Prostate gland (tissue), 2 donors: ENCODE data around the gene ARMC3. TPM values are rescaled to one million over a fixed set of nuclear protein-coding genes. Genes with fewer than 3 reads are reported as not detected.
"Not testable (repeated sequence)": the region's sequence is repeated elsewhere in the genome, so short reads cannot be mapped to it uniquely, and the experiment has no call there.

Experiments used
- DNase-seq: peaks from one replicate; pipeline ENCODE4 v3.0.0-alpha.2; 2019; ENCODE audit warnings: low spot score
- H3K27ac ChIP-seq, 2 donors: fragments of 200-600 bp; sonication (generic); 2 replicates each; pipeline ENCODE4 v1.5.1; 2017 to 2019
- H3K27me3 ChIP-seq: fragments of 200-600 bp; sonication (generic); replicated peaks from 2 replicates; pipeline ENCODE4 v1.5.1; 2019; ENCODE audit not compliant: insufficient read depth
- H3K36me3 ChIP-seq, 2 donors: fragments of 200-600 bp; sonication (generic); 1 replicate in 1 of 2; 2 replicates in 1 of 2; pipeline versions ENCODE4 v1.5.1 to v1.8.1; 2017 to 2019
- H3K4me1 ChIP-seq: fragments of 200-600 bp; sonication (generic); replicated peaks from 2 replicates; pipeline ENCODE4 v1.5.1; 2019
- H3K4me3 ChIP-seq, 2 donors: fragments of 200-600 bp; sonication (generic); 2 replicates each; pipeline ENCODE4 v1.5.1; 2017 to 2019
- H3K9me3 ChIP-seq: fragments of 200-600 bp; sonication (generic); 2 replicates; pipeline ENCODE4 v1.5.1; 2017
- CTCF ChIP-seq, 4 experiments: fragments of 200-600 bp in 2 of 4; fragments of 450-650 bp in 2 of 4; sonication (generic) in 2 of 4; IDR thresholded peaks; 1 replicate in 3 of 4; 2 replicates in 1 of 4; pipeline ENCODE4 v1.5.1; 2016 to 2019; ENCODE audit warnings: antibody characterized with exemption in 4 of 4, mild to moderate bottlenecking in 2 of 4, moderate library complexity in 2 of 4
- POLR2A ChIP-seq: fragments of 450-650 bp; IDR thresholded peaks from one replicate; pipeline ENCODE4 v1.6.1; 2016; ENCODE audit warnings: antibody characterized with exemption, mild to moderate bottlenecking
- POLR2AphosphoS5 ChIP-seq: sonication (generic); formaldehyde crosslinking; IDR thresholded peaks from one replicate; pipeline ENCODE4 v1.6.1; 2017; ENCODE audit warnings: antibody characterized with exemption
- WGBS: methylation state at CpG from one replicate; pipeline ENCODE4 v1.1.5; 2018; 5-methylcytosine and 5-hydroxymethylcytosine counted together
- intact Hi-C: fragments of 100-400 bp; cut with DNase I; formaldehyde crosslinking; loops from one replicate; pipeline ENCODE4 v1.14.2; 2022
- total RNA-seq, 2 donors: library from RNA; depleted of rRNA; stranded (reverse); fragments of >200 nt; gene quantifications; one replicate each; pipeline ENCODE4 v1.1.0, GENCODE V29; 2016

Gene ARMC3
- total RNA-seq, 2 donors from 2014 or later: 5.0 TPM; not detected in 1

GRCh38 chr10:22903694-22904093 lies 24.2 kb upstream of the ARMC3 start:
- TF ChIP-seq POLR2A (no peak), POLR2AphosphoS5 (no peak), CTCF (IDR thresholded peaks at IDR 0.05) (no peak)
- no peaks in the 10 kb centered on the region for H3K27me3 ChIP-seq
- H3K36me3 ChIP-seq: peaks cover 0 to 3% of the 10 kb centered on the region in 2 donors
- DNase-seq: no peak
- no peaks in the 10 kb centered on the region for H3K9me3 ChIP-seq
- WGBS: 85% methylated on average over 1 of the region's 1 CpG
- H3K4me3 ChIP-seq: no peak overlapping the region
- intact Hi-C loops: no loop called here
- H3K27ac ChIP-seq: no peak overlapping the region
- no peaks in the 10 kb centered on the region for H3K4me1 ChIP-seq

GRCh38 chr10:22906767-22907166 lies 21.1 kb upstream of the ARMC3 start:
- Histone ChIP-seq H3K36me3 (peaks cover 0 to 3% of the 10 kb centered on the region in 2 donors), H3K4me3 (no peak overlapping the region), H3K27me3 (no peaks in the 10 kb centered on the region), H3K27ac (no peak overlapping the region), H3K9me3 (no peaks in the 10 kb centered on the region), H3K4me1 (no peaks in the 10 kb centered on the region)
- DNase-seq: no peak
- TF ChIP-seq POLR2A: no peak
- no peak for TF ChIP-seq CTCF (IDR thresholded peaks at IDR 0.05)
- no peak for TF ChIP-seq POLR2AphosphoS5
- intact Hi-C loops: no loop called here
- WGBS: 95% methylated on average over 2 of the region's 2 CpGs

- no peak for DNase-seq
- Histone ChIP-seq H3K27me3 (no peaks in the 10 kb centered on the region), H3K4me3 (no peak overlapping the region), H3K27ac (no peak overlapping the region), H3K9me3 (no peaks in the 10 kb centered on the region), H3K4me1 (no peaks in the 10 kb centered on the region), H3K36me3 (peaks cover 0 to 3% of the 10 kb centered on the region in 2 donors)
- no peak for TF ChIP-seq CTCF (IDR thresholded peaks at IDR 0.05)
- TF ChIP-seq POLR2A: no peak
- no peak for TF ChIP-seq POLR2AphosphoS5
- intact Hi-C loops: no loop called here
- WGBS: 94% methylated on average over 1 of the region's 1 CpG
Observed at GRCh38 chr10:22908837-22909236, 19.0 kb upstream of the ARMC3 start.

GRCh38 chr10:22909673-22910072 lies 18.2 kb upstream of the ARMC3 start:
- H3K4me1 ChIP-seq, H3K27ac ChIP-seq, H3K27me3 ChIP-seq, DNase-seq, intact Hi-C loops, H3K4me3 ChIP-seq, H3K9me3 ChIP-seq, H3K36me3 ChIP-seq: not testable (repeated sequence)
- 100% methylated on average over 1 of the region's 1 CpG for WGBS

GRCh38 chr10:22911067-22911466 lies 16.8 kb upstream of the ARMC3 start:
- no peaks in the 10 kb centered on the region for H3K4me1 ChIP-seq
- H3K27ac ChIP-seq: no peak overlapping the region
- no peaks in the 10 kb centered on the region for H3K27me3 ChIP-seq
- no peaks in the 10 kb centered on the region for H3K9me3 ChIP-seq
- peaks cover 0 to 3% of the 10 kb centered on the region in 2 donors for H3K36me3 ChIP-seq
- TF ChIP-seq CTCF (IDR thresholded peaks at IDR 0.05): no peak
- no peak for TF ChIP-seq POLR2AphosphoS5
- TF ChIP-seq POLR2A: no peak
- 100% methylated on average over 1 of the region's 1 CpG for WGBS
- intact Hi-C loops: no loop called here
- no peak overlapping the region for H3K4me3 ChIP-seq
- DNase-seq: no peak
